HepG2 (cell line): ENCODE measurements around the gene DPH7. TPM values are rescaled to one million over a fixed set of nuclear protein-coding genes. Genes with fewer than 3 reads are reported as not detected.

Experiments used
- ATAC-seq: fragments of 200-7000 bp; cut with Tn5 transposase; 3 replicates; pipeline ENCODE4 v1.9.1; 2020; ENCODE audit warnings: mild to moderate bottlenecking, moderate library complexity
- BruUV-seq: library from RNA; stranded (reverse); fragments of 400-500 nt; replicated peaks from 2 replicates; lab custom pipeline; 2021; lab: Mats Ljungman, UMichigan
- CTCF ChIA-PET: fragments of 300-600 bp; formaldehyde crosslinking; extraction: SDS; loops from one replicate; lab custom pipeline; 2021; ENCODE audit warnings: low total read pairs, inconsistent platforms, low intra/inter-chr PET ratio; lab: Yijun Ruan, JAX
- POLR2A ChIA-PET: fragments of 350-600 bp; sonication (Branson Sonifier 250); formaldehyde crosslinking; loops from one replicate; lab custom pipeline; 2020; ENCODE audit warnings: antibody characterized with exemption, inconsistent platforms; lab: Yijun Ruan, JAX
- DNase-seq: peaks from one replicate; pipeline ENCODE4 v3.0.0-alpha.2; 2015; ENCODE audit warnings: low spot score
- FAIRE-seq: peaks from 3 replicates; lab custom pipeline; 2011; peaks lifted over from hg19 to GRCh38; lab: Jason Lieb, UNC
- H2AFZ ChIP-seq: one replicate; pipeline ENCODE4 v1.6.1; 2011; ENCODE audit warnings: low read length, inconsistent platforms
- H3K27ac ChIP-seq: fragments of 300-600 bp; 3 replicates; pipeline ENCODE4 v1.8.0; 2011; ENCODE audit warnings: mixed run types, mild to moderate bottlenecking, mixed read lengths, low read length, inconsistent platforms; ENCODE audit not compliant: insufficient read depth; ENCODE audit errors: extremely low read length
- H3K27me3 ChIP-seq, 2 experiments: fragments of 200-600 bp in 1 of 2; 2 replicates in 1 of 2; 3 replicates in 1 of 2; pipeline versions ENCODE4 v1.6.0 to v1.8.0; 2011; ENCODE audit warnings: low read length in 2 of 2, mild to moderate bottlenecking in 2 of 2, moderate library complexity in 2 of 2, inconsistent platforms in 1 of 2; ENCODE audit not compliant: insufficient read depth in 2 of 2, control insufficient read depth in 1 of 2
- H3K36me3 ChIP-seq, 2 experiments: fragments of 200-600 bp in 1 of 2; replicated peaks in 1 of 2; 2 replicates in 1 of 2; 3 replicates in 1 of 2; pipeline versions ENCODE4 v1.5.1 to v1.8.0; 2011; ENCODE audit warnings: low read length in 2 of 2, inconsistent platforms in 1 of 2; ENCODE audit not compliant: insufficient read depth in 2 of 2, control insufficient read depth in 1 of 2
- H3K4me1 ChIP-seq: 2 replicates; pipeline ENCODE4 v1.5.1; 2012; ENCODE audit warnings: low read length, inconsistent platforms; ENCODE audit not compliant: insufficient read depth
- H3K4me2 ChIP-seq: 2 replicates; pipeline ENCODE4 v1.6.0; 2011; ENCODE audit warnings: low read depth, low read length, inconsistent platforms
- H3K4me3 ChIP-seq, 3 experiments: fragments of 200-600 bp in 1 of 3; sonication (generic), shearing (Covaris generic) in 1 of 3; replicated peaks in 1 of 3; 2 replicates each; pipeline ENCODE4 v1.5.1; 2011 to 2016; ENCODE audit warnings: low read length in 3 of 3, inconsistent platforms in 2 of 3, low read depth in 2 of 3, mild to moderate bottlenecking in 2 of 3, control low read depth in 1 of 3, mixed read lengths in 1 of 3; ENCODE audit not compliant: insufficient read depth in 1 of 3
- H3K79me2 ChIP-seq: one replicate; pipeline ENCODE4 v1.6.1; 2011; ENCODE audit warnings: low read length, inconsistent platforms; ENCODE audit not compliant: insufficient read depth
- H3K9ac ChIP-seq: 2 replicates; pipeline ENCODE4 v1.6.0; 2011; ENCODE audit warnings: mild to moderate bottlenecking, low read depth, low read length, inconsistent platforms; ENCODE audit not compliant: insufficient read depth
- H3K9me3 ChIP-seq: 2 replicates; pipeline ENCODE4 v1.5.1; 2012; ENCODE audit warnings: mild to moderate bottlenecking, low read length
- H4K20me1 ChIP-seq: 2 replicates; pipeline ENCODE4 v1.6.0; 2011; ENCODE audit warnings: inconsistent platforms, mild to moderate bottlenecking, low read length, moderate library complexity; ENCODE audit not compliant: insufficient read depth
- BRCA1 ChIP-seq: sonication (generic); formaldehyde crosslinking; IDR thresholded peaks from 2 replicates; pipeline ENCODE4 v1.4.0; 2020; ENCODE audit warnings: missing genetic modification reagents
- FOXC1 ChIP-seq: sonication (generic); formaldehyde crosslinking; IDR thresholded peaks from 2 replicates; pipeline ENCODE4 v1.8.0; 2022; ENCODE audit warnings: mild to moderate bottlenecking, missing genetic modification reagents, borderline replicate concordance
- ISL2 ChIP-seq: sonication (generic); formaldehyde crosslinking; IDR thresholded peaks from 2 replicates; pipeline ENCODE4 v1.5.0; 2020; ENCODE audit warnings: missing genetic modification reagents
- NR2C2 ChIP-seq: sonication (generic); formaldehyde crosslinking; IDR thresholded peaks from 2 replicates; pipeline ENCODE4 v1.4.0; 2020; ENCODE audit warnings: missing genetic modification reagents, mild to moderate bottlenecking, moderate library complexity, borderline replicate concordance
- PAX8 ChIP-seq: sonication (generic); formaldehyde crosslinking; IDR thresholded peaks from 2 replicates; pipeline ENCODE4 v1.8.0; 2022; ENCODE audit warnings: mild to moderate bottlenecking, missing genetic modification reagents, borderline replicate concordance
- RXRA ChIP-seq: sonication (generic); formaldehyde crosslinking; IDR thresholded peaks from 2 replicates; pipeline ENCODE4 v1.5.1; 2020; ENCODE audit warnings: missing genetic modification reagents
- ZNF101 ChIP-seq: sonication (generic); formaldehyde crosslinking; IDR thresholded peaks from 2 replicates; pipeline ENCODE4 v1.4.0; 2020; ENCODE audit warnings: mild to moderate bottlenecking, low read depth, missing genetic modification reagents, borderline replicate concordance
- ZNF20 ChIP-seq: sonication (generic); formaldehyde crosslinking; IDR thresholded peaks from 2 replicates; pipeline ENCODE4 v1.4.0; 2020; ENCODE audit warnings: mild to moderate bottlenecking, moderate library complexity, missing genetic modification reagents
- ZNF34 ChIP-seq: sonication (generic); formaldehyde crosslinking; IDR thresholded peaks from 2 replicates; pipeline ENCODE4 v1.4.0; 2020; ENCODE audit warnings: mild to moderate bottlenecking, missing genetic modification reagents, borderline replicate concordance
- ZSCAN25 ChIP-seq: sonication (generic); formaldehyde crosslinking; IDR thresholded peaks from 2 replicates; pipeline ENCODE4 v1.8.0; 2022; ENCODE audit warnings: mild to moderate bottlenecking, missing genetic modification reagents
- WGBS: methylation state at CpG from one replicate; pipeline ENCODE4 v1.1.6; 2017; ENCODE audit warnings: low lambda C conversion rate; 5-methylcytosine and 5-hydroxymethylcytosine counted together
- in situ Hi-C: cut with HindIII; loops from 2 replicates; pipeline ENCODE4 v1.10.0; 2017; ENCODE audit warnings: low pct_unique_long_range_greater_than_20kb; ENCODE audit not compliant: extremely low pct_ligation_motif_present
- intact Hi-C: fragments of 100-400 bp; cut with micrococcal nuclease; formaldehyde crosslinking; loops from one replicate; pipeline ENCODE4 v1.10.0; 2022; ENCODE audit not compliant: unreplicated experiment
- polyA plus RNA-seq, 8 experiments: library from polyadenylated mRNA; depleted of rRNA in 3 of 8; stranded (reverse) in 7 of 8; unstranded in 1 of 8; fragments of >200 nt; fragmentation: Illumina TruSeq in 4 of 8; extraction: Trizol in 4 of 8; gene quantifications; 2 replicates each; pipeline versions ENCODE4 v1.2.1 to v1.2.3, GENCODE V29; 2011 to 2016; ENCODE audit warnings: low read depth in 4 of 8, missing spikeins in 1 of 8, mixed read lengths in 1 of 8; ENCODE audit not compliant: insufficient read depth in 1 of 8
- total RNA-seq, 5 experiments: library from RNA; depleted of rRNA; stranded (reverse); fragments of >200 nt; fragmentation: Illumina TruSeq; extraction: Trizol; gene quantifications; 2 replicates each; pipeline ENCODE4 v1.2.3, GENCODE V29; 2016; ENCODE audit warnings: low read depth in 1 of 5
- TF ChIP-seq, protein P1 (sequence below): sonication (generic); formaldehyde crosslinking; IDR thresholded peaks from 2 replicates; pipeline ENCODE4 v1.4.0; 2020; ENCODE audit warnings: missing genetic modification reagents
- TF ChIP-seq, protein P2 (sequence below): sonication (generic); formaldehyde crosslinking; IDR thresholded peaks from 2 replicates; pipeline ENCODE4 v1.5.0; 2020; ENCODE audit warnings: missing genetic modification reagents, mild to moderate bottlenecking, borderline replicate concordance
- TF ChIP-seq, protein P3 (sequence below): sonication (generic); formaldehyde crosslinking; IDR thresholded peaks from 2 replicates; pipeline ENCODE4 v1.4.0; 2020; ENCODE audit warnings: mild to moderate bottlenecking, missing genetic modification reagents
- TF ChIP-seq, protein P4 (sequence below): IDR thresholded peaks from 2 replicates; pipeline ENCODE4 v1.6.1; 2018; ENCODE audit warnings: missing genetic modification reagents

DPH7 gene
- total and polyA plus RNA-seq, 2 of the 13 experiments (the other 11 are each of a cell fraction or from before 2014, with no cell fraction given) = 27.6 to 31.6 TPM

DNA sequence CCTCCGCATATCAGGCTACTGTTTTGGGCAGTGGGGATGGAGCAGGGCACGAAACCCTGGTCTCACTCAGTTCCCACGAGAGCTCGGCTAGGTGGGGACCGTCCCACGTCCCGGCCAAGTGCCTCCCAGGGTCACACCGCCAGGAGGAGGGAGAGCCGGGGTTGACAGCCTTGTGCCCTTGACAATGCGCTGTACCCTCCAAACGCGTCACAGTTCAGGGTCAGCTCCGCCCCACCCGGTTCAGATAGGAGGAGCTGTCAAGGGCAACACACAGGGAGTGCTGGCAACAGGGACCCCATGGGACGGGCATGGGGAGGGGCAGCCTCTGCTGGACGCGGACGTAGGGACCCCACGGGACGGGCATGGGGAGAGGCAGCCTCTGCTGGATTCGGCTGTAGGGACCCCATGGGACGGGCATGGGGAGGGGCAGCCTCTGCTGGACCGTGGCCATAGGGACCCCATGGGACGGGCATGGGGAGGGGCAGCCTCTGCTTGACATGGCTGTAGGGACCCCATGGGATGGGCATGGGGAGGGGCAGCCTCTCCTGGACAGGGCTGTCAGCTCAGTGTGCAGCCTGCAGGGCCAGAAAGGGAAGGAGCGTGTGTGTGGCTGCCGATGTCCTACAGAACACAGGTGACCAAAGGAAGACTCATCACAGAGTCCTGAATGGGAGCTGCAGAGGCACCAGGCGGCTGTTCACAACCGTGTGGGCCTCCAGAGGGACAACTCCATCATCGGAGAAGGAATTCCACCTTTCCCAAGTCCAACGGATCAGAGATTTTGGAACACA, 57.9 kb downstream of the DPH7 start:
- Histone ChIP-seq H3K4me2 (no peak overlapping the region), H3K9me3 (no peaks in the 10 kb centered on the region), H3K79me2 (no peaks in the 10 kb centered on the region), H3K27ac (no peak overlapping the region), H3K4me1 (no peaks in the 10 kb centered on the region), H2AFZ (no peak overlapping the region), H4K20me1 (no peaks in the 10 kb centered on the region), H3K4me3 (no peak overlapping the region), H3K9ac (no peak overlapping the region), H3K36me3 (no peaks in the 10 kb centered on the region), H3K27me3 (no peaks in the 10 kb centered on the region)
- 72% methylated on average over 15 of the region's 30 CpGs for WGBS
- intact Hi-C loops (no loop called here), in situ Hi-C loops (loop anchor here (10.0 kb wide), 1 partner anchor 236 kb away; no protein-coding TSS in a partner anchor)
- TF ChIP-seq ZNF34 (CRISPR knock-in tag) (no peak), RXRA (CRISPR knock-in tag) (no peak), ZNF101 (no peak), ZNF20 (no peak), FOXC1 (no peak), NR2C2 (CRISPR knock-in tag) (0 out of 2 replicates have a peak, but pooled peaks have one; percentile 19), ZSCAN25 (no peak), ISL2 (no peak), BRCA1 (CRISPR knock-in tag) (no peak), PAX8 (CRISPR knock-in tag) (no peak)
- TF ChIP-seq, protein P1, sequence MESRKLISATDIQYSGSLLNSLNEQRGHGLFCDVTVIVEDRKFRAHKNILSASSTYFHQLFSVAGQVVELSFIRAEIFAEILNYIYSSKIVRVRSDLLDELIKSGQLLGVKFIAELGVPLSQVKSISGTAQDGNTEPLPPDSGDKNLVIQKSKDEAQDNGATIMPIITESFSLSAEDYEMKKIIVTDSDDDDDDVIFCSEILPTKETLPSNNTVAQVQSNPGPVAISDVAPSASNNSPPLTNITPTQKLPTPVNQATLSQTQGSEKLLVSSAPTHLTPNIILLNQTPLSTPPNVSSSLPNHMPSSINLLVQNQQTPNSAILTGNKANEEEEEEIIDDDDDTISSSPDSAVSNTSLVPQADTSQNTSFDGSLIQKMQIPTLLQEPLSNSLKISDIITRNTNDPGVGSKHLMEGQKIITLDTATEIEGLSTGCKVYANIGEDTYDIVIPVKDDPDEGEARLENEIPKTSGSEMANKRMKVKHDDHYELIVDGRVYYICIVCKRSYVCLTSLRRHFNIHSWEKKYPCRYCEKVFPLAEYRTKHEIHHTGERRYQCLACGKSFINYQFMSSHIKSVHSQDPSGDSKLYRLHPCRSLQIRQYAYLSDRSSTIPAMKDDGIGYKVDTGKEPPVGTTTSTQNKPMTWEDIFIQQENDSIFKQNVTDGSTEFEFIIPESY (CRISPR knock-in tag) = peak; percentile 85
- TF ChIP-seq, protein P2, sequence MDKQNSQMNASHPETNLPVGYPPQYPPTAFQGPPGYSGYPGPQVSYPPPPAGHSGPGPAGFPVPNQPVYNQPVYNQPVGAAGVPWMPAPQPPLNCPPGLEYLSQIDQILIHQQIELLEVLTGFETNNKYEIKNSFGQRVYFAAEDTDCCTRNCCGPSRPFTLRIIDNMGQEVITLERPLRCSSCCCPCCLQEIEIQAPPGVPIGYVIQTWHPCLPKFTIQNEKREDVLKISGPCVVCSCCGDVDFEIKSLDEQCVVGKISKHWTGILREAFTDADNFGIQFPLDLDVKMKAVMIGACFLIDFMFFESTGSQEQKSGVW (CRISPR knock-in tag) = no peak
- TF ChIP-seq, protein P3, sequence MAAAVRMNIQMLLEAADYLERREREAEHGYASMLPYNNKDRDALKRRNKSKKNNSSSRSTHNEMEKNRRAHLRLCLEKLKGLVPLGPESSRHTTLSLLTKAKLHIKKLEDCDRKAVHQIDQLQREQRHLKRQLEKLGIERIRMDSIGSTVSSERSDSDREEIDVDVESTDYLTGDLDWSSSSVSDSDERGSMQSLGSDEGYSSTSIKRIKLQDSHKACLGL (CRISPR knock-in tag) = no peak
- TF ChIP-seq, protein P4, sequence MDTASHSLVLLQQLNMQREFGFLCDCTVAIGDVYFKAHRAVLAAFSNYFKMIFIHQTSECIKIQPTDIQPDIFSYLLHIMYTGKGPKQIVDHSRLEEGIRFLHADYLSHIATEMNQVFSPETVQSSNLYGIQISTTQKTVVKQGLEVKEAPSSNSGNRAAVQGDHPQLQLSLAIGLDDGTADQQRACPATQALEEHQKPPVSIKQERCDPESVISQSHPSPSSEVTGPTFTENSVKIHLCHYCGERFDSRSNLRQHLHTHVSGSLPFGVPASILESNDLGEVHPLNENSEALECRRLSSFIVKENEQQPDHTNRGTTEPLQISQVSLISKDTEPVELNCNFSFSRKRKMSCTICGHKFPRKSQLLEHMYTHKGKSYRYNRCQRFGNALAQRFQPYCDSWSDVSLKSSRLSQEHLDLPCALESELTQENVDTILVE (CRISPR knock-in tag) = no peak
- FAIRE-seq (no peak), ATAC-seq (no peak; the same call in 2 of the 3 replicates), DNase-seq (no peak)
- BruUV-seq = no TSS peak
- POLR2A ChIA-PET = no interaction called here
- CTCF ChIA-PET = no interaction called here
